ENCODE measurements around the gene CITED4.

DNA sequence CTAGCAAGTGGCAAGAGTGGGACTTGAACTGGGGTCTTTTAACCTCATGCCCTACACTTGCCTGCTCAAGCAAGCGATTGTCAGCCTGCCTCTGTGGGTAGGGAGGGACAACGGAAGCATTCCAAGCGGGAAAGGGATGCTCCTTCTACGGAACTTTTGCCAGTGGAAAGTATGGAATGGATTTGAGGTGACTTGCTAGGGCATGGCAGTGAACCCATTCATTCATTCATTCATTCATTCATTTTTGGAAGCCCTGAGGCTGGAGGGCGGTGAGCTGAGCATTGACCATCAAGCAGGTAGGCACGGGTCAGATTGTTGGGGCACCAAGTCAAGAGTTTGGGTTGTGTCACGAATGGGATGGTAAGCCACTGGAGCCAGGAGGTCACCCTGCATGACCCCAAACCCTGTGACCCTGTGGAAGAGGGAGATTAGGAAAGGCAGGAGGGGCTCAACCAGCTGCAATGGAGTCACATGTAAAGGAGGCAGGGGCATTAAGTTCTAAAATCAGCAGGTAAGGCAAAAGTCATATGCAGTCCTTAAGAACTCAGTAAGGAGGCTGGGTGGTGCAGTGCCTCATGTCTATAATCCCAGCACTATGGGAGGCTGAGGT is 11.8 kb upstream of the CITED4 start:
- TF ChIP-seq POLR2A (IDR thresholded peaks at IDR 0.05) (no peak), POLR2AphosphoS5 (IDR thresholded peaks at IDR 0.05) (no peak)
